GM23338 (cell line): ENCODE measurements around the gene LPP.

ENCODE experiments used
- CREB1 ChIP-seq: fragments of 250-450 bp; sonication (Bioruptor Pico); IDR thresholded peaks from 2 replicates; pipeline ENCODE4 v1.5.0; 2020; ENCODE audit warnings: low read depth, mild to moderate bottlenecking, moderate library complexity
- CTCF ChIP-seq, 2 experiments: fragments of 200-600 bp in 1 of 2; sonication (generic) in 1 of 2; conservative IDR thresholded peaks; 2 replicates each; pipeline versions ENCODE4 v1.5.1 to v1.6.1; 2016 to 2017; ENCODE audit warnings: antibody characterized with exemption in 2 of 2, low read depth in 2 of 2, mild to moderate bottlenecking in 2 of 2, moderate library complexity in 1 of 2
- ETS1 ChIP-seq: IDR thresholded peaks from 2 replicates; pipeline ENCODE4 v1.6.1; 2016; ENCODE audit warnings: antibody characterized with exemption
- EZH2 ChIP-seq: fragments of 200-600 bp; sonication (generic); IDR thresholded peaks from one replicate; pipeline ENCODE4 v1.8.0; 2017; ENCODE audit warnings: antibody characterized with exemption, mild to moderate bottlenecking, low read depth; ENCODE audit not compliant: unreplicated experiment
- EZH2phosphoT487 ChIP-seq: fragments of 200-600 bp; sonication (generic); IDR thresholded peaks from one replicate; pipeline ENCODE4 v1.8.1; 2018; ENCODE audit warnings: antibody characterized with exemption; ENCODE audit not compliant: unreplicated experiment
- JUNB ChIP-seq: IDR thresholded peaks from one replicate; pipeline ENCODE4 v1.6.1; 2016; ENCODE audit warnings: antibody characterized with exemption; ENCODE audit not compliant: unreplicated experiment
- NANOG ChIP-seq: IDR thresholded peaks from 2 replicates; pipeline ENCODE4 v1.6.1; 2016; ENCODE audit warnings: antibody characterized with exemption, borderline replicate concordance
- POLR2AphosphoS5 ChIP-seq: IDR thresholded peaks from 2 replicates; pipeline ENCODE4 v1.6.1; 2016; ENCODE audit warnings: antibody characterized with exemption, low read depth
- REST ChIP-seq: IDR thresholded peaks from one replicate; pipeline ENCODE4 v1.6.1; 2018; ENCODE audit warnings: antibody characterized with exemption; ENCODE audit not compliant: unreplicated experiment
- STAT1 ChIP-seq: IDR thresholded peaks from one replicate; pipeline ENCODE4 v1.6.1; 2016; ENCODE audit warnings: antibody characterized with exemption; ENCODE audit not compliant: unreplicated experiment
- ZNF114 ChIP-seq: fragments of 250-450 bp; sonication (Bioruptor Pico); IDR thresholded peaks from 2 replicates; pipeline ENCODE4 v1.5.0; 2020; ENCODE audit warnings: mild to moderate bottlenecking, moderate library complexity

GRCh38 chr3:188747489-188747888, 593.5 kb downstream of the LPP start:
- TF ChIP-seq CTCF (conservative IDR thresholded peaks at IDR 0.05; ENCODE audit: low read depth in 2 of 2) (no peak), REST (no peak), EZH2phosphoT487 (no peak), POLR2AphosphoS5 (no peak), EZH2 (no peak), ZNF114 (CRISPR knock-in tag) (no peak), JUNB (no peak), STAT1 (no peak), CREB1 (CRISPR knock-in tag) (no peak), ETS1 (no peak), NANOG (no peak)
